ENCODE data around the gene VAV2. TPM values are rescaled to one million over a fixed set of nuclear protein-coding genes. Genes with fewer than 3 reads are reported as not detected.
"Not testable (repeated sequence)": the region's sequence is repeated elsewhere in the genome, so short reads cannot be mapped to it uniquely, and the experiment has no call there.

VAV2 gene
- polyA plus RNA-seq, 3 donors from 2014 or later, result 0.12 to 0.28 TPM; not detected in 1

DNA sequence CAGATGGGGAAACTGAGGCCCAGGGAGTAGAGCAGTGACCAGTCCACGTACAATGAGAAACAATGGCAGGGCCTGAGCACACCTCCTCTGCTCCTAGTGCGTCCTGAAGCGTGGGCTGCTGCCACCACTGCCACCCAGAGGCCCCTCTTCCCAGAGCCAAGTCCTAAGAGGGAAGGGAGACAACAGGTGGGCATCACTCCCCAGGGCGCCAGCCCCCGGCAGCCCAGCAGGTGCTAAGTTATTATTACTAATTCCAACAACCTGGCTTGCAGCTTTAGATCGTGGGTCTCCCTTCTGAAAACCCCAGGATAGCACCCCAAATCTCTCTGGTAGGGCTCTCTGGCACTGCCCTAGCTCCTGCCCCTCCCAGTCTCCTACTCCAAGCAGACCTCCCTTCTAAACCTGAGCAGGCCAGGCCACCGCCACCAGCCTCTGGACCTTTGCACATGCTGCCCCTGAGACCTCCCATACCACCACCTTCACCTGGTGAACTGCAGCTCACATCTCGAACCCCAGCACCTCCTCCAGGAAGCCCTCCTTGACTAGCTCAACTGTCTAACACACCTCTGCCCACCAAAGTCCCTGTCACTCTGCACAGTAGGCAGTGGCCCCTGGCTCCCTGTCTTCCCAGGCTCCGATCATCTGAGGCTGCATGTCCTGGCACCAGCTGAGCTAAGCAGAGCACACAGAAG lies 65.8 kb downstream of the VAV2 start:
- Mint-ChIP-seq H3K4me1 (no peaks in the 10 kb centered on the region), H3K36me3 (peaks cover 0 to 6% (median 0%) of the 10 kb centered on the region in 3 donors), H3K4me3 (no peak overlapping the region), H3K27ac (no peak overlapping the region), H3K27me3 (ENCODE audit: low read depth in 3 of 3) (peaks cover 0 to 3% (median 0%) of the 10 kb centered on the region in 3 donors), H3K9me3 (no peaks in the 10 kb centered on the region)
- DNase-seq, result no peak

GRCh38 chr9:133924453-133924852 lies 67.7 kb downstream of the VAV2 start:
- DNase-seq, result no peak
- peaks cover 0 to 6% (median 0%) of the 10 kb centered on the region in 3 donors for H3K36me3 Mint-ChIP-seq
- H3K4me1 Mint-ChIP-seq, result no peaks in the 10 kb centered on the region
- no peak overlapping the region for H3K4me3 Mint-ChIP-seq
- H3K27ac Mint-ChIP-seq, result no peak overlapping the region
- no peaks in the 10 kb centered on the region for H3K9me3 Mint-ChIP-seq
- H3K27me3 Mint-ChIP-seq (ENCODE audit: low read depth in 3 of 3), result peaks cover 0 to 3% (median 0%) of the 10 kb centered on the region in 3 donors

GRCh38 chr9:133923608-133924007 lies 68.5 kb downstream of the VAV2 start:
- H3K4me3 Mint-ChIP-seq; DNase-seq; H3K4me1 Mint-ChIP-seq; H3K36me3 Mint-ChIP-seq; H3K27me3 Mint-ChIP-seq (ENCODE audit: low read depth in 3 of 3); H3K9me3 Mint-ChIP-seq; H3K27ac Mint-ChIP-seq: not testable (repeated sequence)

GRCh38 chr9:133921866-133922265 lies 70.3 kb downstream of the VAV2 start:
- H3K36me3 Mint-ChIP-seq, result peaks cover 0 to 6% (median 0%) of the 10 kb centered on the region in 3 donors
- no peak for DNase-seq
- H3K27me3 Mint-ChIP-seq (ENCODE audit: low read depth in 3 of 3), result peaks cover 0 to 5% (median 0%) of the 10 kb centered on the region in 3 donors
- no peaks in the 10 kb centered on the region for H3K9me3 Mint-ChIP-seq
- H3K4me3 Mint-ChIP-seq, result no peak overlapping the region
- no peaks in the 10 kb centered on the region for H3K4me1 Mint-ChIP-seq
- no peak overlapping the region for H3K27ac Mint-ChIP-seq

DNA sequence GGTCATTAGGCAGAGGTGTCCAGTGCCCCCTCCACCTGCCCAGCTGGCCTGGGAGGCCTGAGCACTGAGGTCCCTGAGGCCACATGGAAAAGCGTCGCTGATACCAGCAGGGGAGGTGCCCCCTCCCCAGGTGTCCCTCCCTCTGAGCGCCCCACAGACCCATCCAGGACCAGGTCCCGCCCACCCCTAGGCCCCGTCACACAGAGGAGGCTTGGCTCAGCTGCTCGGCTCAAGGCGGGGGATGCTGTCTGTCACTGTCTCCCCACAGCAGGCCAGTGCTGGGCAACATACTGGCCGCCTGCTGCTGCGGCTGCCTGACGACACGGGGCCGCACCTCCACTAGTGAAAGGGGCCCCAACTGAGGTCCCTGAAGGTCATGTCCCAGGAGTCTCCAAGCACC lies 71.7 kb downstream of the VAV2 start:
- no peaks in the 10 kb centered on the region for H3K9me3 Mint-ChIP-seq
- H3K36me3 Mint-ChIP-seq, result peaks cover 0 to 6% (median 0%) of the 10 kb centered on the region in 3 donors
- H3K27ac Mint-ChIP-seq, result no peak overlapping the region
- no peak for DNase-seq
- no peaks in the 10 kb centered on the region for H3K4me1 Mint-ChIP-seq
- H3K4me3 Mint-ChIP-seq, result no peak overlapping the region
- H3K27me3 Mint-ChIP-seq (ENCODE audit: low read depth in 3 of 3), result peaks cover 0 to 5% (median 0%) of the 10 kb centered on the region in 3 donors

DNA sequence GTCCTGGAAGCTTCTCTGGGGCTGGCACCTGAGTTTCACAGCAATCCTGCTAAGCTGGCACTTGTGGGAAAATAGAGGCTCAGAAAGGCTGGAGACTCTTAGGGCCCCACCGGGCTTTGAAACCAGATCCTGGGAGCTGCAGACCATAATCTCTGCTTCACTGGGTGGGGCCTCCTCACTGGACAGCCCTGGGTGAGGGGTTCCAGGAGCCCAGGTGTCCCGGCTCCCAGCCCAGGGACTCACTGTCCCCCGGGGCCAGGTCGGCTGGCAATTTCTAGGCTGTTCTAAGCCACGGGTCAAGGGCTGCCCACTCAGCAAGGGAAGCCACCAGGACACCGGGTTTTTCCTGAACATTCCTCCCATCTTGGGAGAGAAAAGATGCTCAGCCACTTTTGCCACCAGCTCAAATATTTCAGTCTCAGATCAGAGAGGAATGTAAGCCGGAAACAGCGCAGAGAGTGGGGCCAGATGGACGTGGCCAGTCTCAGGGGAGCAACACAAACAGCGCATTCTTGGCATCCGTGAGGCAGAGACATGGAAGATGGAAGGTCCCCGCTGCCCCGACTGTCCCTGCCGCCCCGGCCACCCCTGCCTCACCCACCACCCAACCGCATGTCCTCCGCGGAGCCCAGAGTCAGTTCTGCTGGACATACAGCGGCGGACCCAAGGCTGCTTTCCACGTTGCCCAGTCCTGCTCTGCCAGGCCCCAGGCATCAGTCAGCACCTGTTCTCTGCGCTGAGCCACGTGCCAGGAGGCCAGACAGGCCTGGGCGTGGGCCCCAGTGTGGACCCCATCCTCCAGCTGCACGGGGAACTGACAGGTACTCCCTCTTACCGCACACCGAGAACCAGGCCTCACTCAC lies 72.6 kb downstream of the VAV2 start:
- no peak for DNase-seq
- no peak overlapping the region for H3K27ac Mint-ChIP-seq
- H3K4me1 Mint-ChIP-seq, result no peaks in the 10 kb centered on the region
- H3K36me3 Mint-ChIP-seq, result peaks cover 0 to 6% (median 0%) of the 10 kb centered on the region in 3 donors
- no peak overlapping the region for H3K4me3 Mint-ChIP-seq
- H3K27me3 Mint-ChIP-seq (ENCODE audit: low read depth in 3 of 3), result peaks cover 0 to 5% (median 0%) of the 10 kb centered on the region in 3 donors
- H3K9me3 Mint-ChIP-seq, result no peaks in the 10 kb centered on the region

DNA sequence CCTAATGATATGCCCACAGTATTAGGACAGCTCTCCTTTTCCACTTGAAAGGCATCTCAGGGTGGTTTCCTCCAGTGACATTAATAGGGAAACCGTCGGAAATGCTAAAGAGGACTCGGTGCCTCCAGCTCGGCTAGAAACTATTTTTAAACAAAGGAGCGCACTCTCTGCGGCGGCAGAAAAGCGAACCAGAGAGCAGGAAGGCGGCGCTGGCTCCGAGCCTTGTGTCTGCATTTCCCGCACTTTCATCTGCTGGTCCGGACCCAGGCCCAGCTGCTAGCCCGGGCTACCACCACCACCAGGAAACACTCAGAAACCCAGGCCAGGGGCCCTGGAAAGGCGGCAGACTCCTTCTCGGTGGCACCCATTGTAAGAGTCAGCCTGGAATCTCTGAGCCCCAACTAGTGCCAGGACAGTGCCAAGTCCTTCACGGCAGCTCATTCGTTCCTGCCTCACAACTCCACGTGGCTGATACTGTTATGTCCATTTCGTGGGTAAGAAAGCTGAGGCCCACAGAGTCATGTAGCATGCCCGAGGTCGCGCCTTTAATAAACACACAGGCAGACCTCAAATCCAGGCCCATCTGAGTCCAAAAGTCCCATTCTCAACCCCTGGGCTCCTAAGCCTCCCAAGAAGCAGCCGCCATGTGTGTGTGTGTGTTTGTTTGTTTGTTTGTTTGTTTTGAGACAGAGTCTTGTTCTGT lies 73.9 kb downstream of the VAV2 start:
- H3K27me3 Mint-ChIP-seq (ENCODE audit: low read depth in 3 of 3), result peaks cover 0 to 3% (median 2%) of the 10 kb centered on the region in 3 donors

DNA sequence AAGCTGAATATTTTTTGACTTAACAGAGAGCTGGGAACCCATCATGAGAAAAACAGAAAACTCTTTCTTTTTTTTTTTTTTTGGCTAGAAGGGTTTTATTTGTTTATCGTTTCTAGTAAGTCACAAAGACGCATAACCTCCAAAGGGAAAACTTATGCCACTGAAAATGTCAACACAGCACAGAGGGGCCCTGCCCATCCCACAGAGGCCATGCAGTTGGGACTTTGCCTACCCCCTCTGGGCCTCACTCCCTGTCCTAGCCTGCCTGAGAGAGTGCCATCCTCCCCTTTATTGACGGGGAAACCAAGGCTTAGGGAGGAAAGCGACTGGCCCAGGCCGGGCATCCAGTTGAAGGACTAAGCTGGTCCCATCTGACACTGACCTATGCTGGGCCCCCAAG lies 74.7 kb downstream of the VAV2 start:
- no peaks in the 10 kb centered on the region for H3K36me3 Mint-ChIP-seq
- no peaks in the 10 kb centered on the region for H3K4me1 Mint-ChIP-seq
- no peaks in the 10 kb centered on the region for H3K9me3 Mint-ChIP-seq
- H3K4me3 Mint-ChIP-seq, result no peak overlapping the region
- H3K27me3 Mint-ChIP-seq (ENCODE audit: low read depth in 3 of 3), result peaks cover 0 to 5% (median 2%) of the 10 kb centered on the region in 3 donors
- no peak for DNase-seq
- no peak overlapping the region for H3K27ac Mint-ChIP-seq

More for the DNA sequence above, 73.9 kb downstream of the VAV2 start:
- no peaks in the 10 kb centered on the region for H3K4me1 Mint-ChIP-seq
- DNase-seq, result no peak
- no peak overlapping the region for H3K27ac Mint-ChIP-seq
- no peak overlapping the region for H3K4me3 Mint-ChIP-seq
- H3K36me3 Mint-ChIP-seq, result peaks cover 0 to 6% (median 0%) of the 10 kb centered on the region in 3 donors
- H3K9me3 Mint-ChIP-seq, result no peaks in the 10 kb centered on the region

DNA sequence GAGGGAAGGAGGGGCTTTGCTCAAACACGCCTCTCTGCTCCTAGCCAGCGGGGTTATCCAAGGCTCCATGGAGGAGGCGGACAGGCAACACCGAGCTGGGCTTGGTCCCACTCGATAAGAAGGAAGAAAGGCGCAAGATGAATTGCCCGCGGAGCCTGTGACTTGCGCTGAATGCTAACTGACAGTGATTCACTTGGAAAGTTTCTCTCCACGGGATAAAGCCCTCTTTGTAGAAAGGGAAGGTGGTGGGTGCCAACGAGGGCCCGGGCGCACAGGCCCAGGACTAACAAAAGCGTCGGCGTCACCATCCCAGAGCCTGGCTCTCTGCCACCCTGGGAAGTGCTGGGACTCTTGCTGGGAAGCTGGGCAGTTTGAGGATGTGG lies 76.0 kb downstream of the VAV2 start:
- Mint-ChIP-seq H3K36me3 (no peaks in the 10 kb centered on the region), H3K4me3 (no peak overlapping the region), H3K9me3 (no peaks in the 10 kb centered on the region), H3K27ac (no peak overlapping the region), H3K4me1 (no peaks in the 10 kb centered on the region), H3K27me3 (ENCODE audit: low read depth in 3 of 3) (peaks cover 0 to 5% (median 2%) of the 10 kb centered on the region in 3 donors)
- DNase-seq, result no peak

GRCh38 chr9:133915534-133916158 lies 76.5 kb downstream of the VAV2 start:
- H3K36me3 Mint-ChIP-seq, result no peaks in the 10 kb centered on the region
- H3K27ac Mint-ChIP-seq, result no peak overlapping the region
- no peak for DNase-seq
- peaks cover 0 to 5% (median 2%) of the 10 kb centered on the region in 3 donors for H3K27me3 Mint-ChIP-seq (ENCODE audit: low read depth in 3 of 3)
- H3K9me3 Mint-ChIP-seq, result no peaks in the 10 kb centered on the region
- H3K4me3 Mint-ChIP-seq, result no peak overlapping the region
- no peaks in the 10 kb centered on the region for H3K4me1 Mint-ChIP-seq

GRCh38 chr9:133914442-133915342 lies 77.4 kb downstream of the VAV2 start:
- Mint-ChIP-seq H3K27me3 (ENCODE audit: low read depth in 3 of 3) (peaks cover 0 to 5% (median 2%) of the 10 kb centered on the region in 3 donors), H3K36me3 (no peaks in the 10 kb centered on the region), H3K27ac (no peak overlapping the region), H3K4me3 (no peak overlapping the region), H3K9me3 (no peaks in the 10 kb centered on the region), H3K4me1 (no peaks in the 10 kb centered on the region)
- no peak for DNase-seq

- no peak overlapping the region for H3K27ac Mint-ChIP-seq
- H3K9me3 Mint-ChIP-seq, result no peaks in the 10 kb centered on the region
- no peaks in the 10 kb centered on the region for H3K36me3 Mint-ChIP-seq
- H3K27me3 Mint-ChIP-seq (ENCODE audit: low read depth in 3 of 3), result peaks cover 0 to 3% (median 2%) of the 10 kb centered on the region in 3 donors
- no peak overlapping the region for H3K4me3 Mint-ChIP-seq
- no peaks in the 10 kb centered on the region for H3K4me1 Mint-ChIP-seq
- no peak for DNase-seq
These were observed 78.4 kb downstream of the VAV2 start for GRCh38 chr9:133913571-133914369.
